Stimulated activated CD4-positive, alpha-beta T cell treated with anti-CD3 and anti-CD28 coated beads, Interleukin-2, amount 100 ng/mL, for 4 hours (primary cell): ENCODE results near the gene EPHA6.

Source experiments
- DNase-seq: peaks from one replicate; pipeline ENCODE4 v3.0.0-alpha.2; 2020; ENCODE audit warnings: low read depth

EPHA6 gene

GRCh38 chr3:96813820-96814650, at the start of gene EPHA6:
EPHA6 (plus strand) TSS chr3:96814594.
- DNase-seq, result no peak

- no peak for DNase-seq
These were observed 37.6 kb upstream of the EPHA6 start for GRCh38 chr3:96776818-96777217.

GRCh38 chr3:96779810-96780209, 34.6 kb upstream of the EPHA6 start:
- no peak for DNase-seq

GRCh38 chr3:96796101-96796500, 18.3 kb upstream of the EPHA6 start:
- no peak for DNase-seq

GRCh38 chr3:96803870-96804269, 10.5 kb upstream of the EPHA6 start:
- no peak for DNase-seq

GRCh38 chr3:96806341-96806740, 8.1 kb upstream of the EPHA6 start:
- no peak for DNase-seq

- DNase-seq, result peak; percentile 13
These were observed 1.1 kb upstream of the EPHA6 start for GRCh38 chr3:96813134-96813819.

GRCh38 chr3:96814651-96815567, 515 bp downstream of the EPHA6 start:
- DNase-seq, result no peak

GRCh38 chr3:96831175-96831574, 16.8 kb downstream of the EPHA6 start:
- no peak for DNase-seq

GRCh38 chr3:96833301-96833700, 18.9 kb downstream of the EPHA6 start:
- DNase-seq, result no peak

GRCh38 chr3:96836153-96836915, 21.9 kb downstream of the EPHA6 start:
- no peak for DNase-seq

GRCh38 chr3:96843505-96844203, 29.3 kb downstream of the EPHA6 start:
- DNase-seq, result no peak

GRCh38 chr3:96844204-96844514, 29.8 kb downstream of the EPHA6 start:
- no peak for DNase-seq

- no peak for DNase-seq
These were observed 38.5 kb downstream of the EPHA6 start for GRCh38 chr3:96852849-96853248.

- DNase-seq, result no peak
These were observed 46.5 kb downstream of the EPHA6 start for GRCh38 chr3:96860882-96861281.

- DNase-seq, result no peak
These were observed 48.8 kb downstream of the EPHA6 start for GRCh38 chr3:96863129-96863740.

- DNase-seq, result no peak
These were observed 51.2 kb downstream of the EPHA6 start for GRCh38 chr3:96865605-96866004.

GRCh38 chr3:96869316-96869715, 54.9 kb downstream of the EPHA6 start:
- DNase-seq, result no peak

- no peak for DNase-seq
These were observed 63.1 kb downstream of the EPHA6 start for GRCh38 chr3:96877510-96877909.

- DNase-seq, result no peak
These were observed 85.6 kb downstream of the EPHA6 start for GRCh38 chr3:96900031-96900430.

GRCh38 chr3:96900566-96900965, 86.2 kb downstream of the EPHA6 start:
- DNase-seq, result no peak
